ENCODE measurements around the gene BRAT1.

The BRAT1 gene

DNA sequence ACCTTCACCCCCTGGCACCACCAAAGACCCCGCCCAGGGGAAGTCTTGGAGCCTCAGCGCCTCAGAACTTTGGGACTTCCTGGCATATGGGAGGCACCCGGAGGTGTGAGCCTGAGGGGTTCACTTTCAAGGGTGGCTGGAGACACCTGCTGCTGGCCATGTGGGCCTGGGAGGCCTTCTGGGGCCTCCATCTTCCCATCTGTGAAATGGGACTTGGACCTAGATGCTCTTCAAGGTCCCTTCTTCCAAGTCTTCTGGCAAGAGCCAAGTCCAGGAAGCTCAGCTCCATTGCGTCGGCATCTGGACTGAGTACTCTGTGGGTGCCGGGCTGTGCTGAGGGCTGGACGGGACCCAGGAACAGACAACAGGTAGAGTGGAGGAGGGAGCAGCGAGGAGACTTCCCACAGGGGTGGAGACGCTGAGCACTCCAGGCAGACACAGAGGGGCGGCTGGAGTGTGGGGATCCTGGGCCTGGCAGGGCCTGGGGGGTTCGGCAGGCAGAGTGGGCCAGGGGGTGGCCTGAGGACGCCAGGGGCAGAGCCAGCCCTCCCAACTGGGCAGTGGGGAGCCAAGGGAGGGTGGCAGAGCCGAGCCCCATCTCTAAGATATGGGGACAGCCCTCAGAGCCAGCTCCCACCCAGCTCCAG, 45.1 kb downstream of the BRAT1 start:
- DNase-seq: no peak

DNA sequence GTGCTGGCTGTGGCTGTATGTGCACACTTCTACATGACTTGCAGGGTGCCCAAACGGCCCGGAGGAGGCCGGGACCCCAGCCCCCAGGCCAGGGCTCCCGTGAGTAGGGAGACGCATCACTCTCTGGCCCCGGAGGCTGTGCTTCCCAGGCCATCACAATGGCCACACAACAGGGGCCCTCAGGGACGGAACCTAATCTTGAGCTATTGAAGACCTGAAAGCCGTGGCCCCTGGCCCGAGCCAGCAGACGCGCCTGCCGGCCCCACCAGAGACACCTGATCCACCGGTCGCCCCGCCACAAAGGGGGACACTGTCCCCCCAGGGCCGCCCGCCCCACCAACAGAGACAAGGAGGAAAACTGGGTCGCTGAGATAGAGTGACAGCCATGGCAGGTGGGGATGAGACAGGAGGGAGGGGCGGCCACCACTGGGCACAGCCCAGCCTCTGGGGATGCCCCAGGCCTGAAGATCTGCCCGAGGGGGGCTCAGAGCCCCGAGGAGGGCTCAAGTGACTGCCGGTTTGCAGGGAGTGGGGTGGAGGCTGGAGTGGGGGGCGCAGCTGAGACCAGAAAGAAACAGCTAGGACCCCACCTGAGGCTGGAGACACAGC, 45.9 kb downstream of the BRAT1 start:
- no peak for DNase-seq

DNA sequence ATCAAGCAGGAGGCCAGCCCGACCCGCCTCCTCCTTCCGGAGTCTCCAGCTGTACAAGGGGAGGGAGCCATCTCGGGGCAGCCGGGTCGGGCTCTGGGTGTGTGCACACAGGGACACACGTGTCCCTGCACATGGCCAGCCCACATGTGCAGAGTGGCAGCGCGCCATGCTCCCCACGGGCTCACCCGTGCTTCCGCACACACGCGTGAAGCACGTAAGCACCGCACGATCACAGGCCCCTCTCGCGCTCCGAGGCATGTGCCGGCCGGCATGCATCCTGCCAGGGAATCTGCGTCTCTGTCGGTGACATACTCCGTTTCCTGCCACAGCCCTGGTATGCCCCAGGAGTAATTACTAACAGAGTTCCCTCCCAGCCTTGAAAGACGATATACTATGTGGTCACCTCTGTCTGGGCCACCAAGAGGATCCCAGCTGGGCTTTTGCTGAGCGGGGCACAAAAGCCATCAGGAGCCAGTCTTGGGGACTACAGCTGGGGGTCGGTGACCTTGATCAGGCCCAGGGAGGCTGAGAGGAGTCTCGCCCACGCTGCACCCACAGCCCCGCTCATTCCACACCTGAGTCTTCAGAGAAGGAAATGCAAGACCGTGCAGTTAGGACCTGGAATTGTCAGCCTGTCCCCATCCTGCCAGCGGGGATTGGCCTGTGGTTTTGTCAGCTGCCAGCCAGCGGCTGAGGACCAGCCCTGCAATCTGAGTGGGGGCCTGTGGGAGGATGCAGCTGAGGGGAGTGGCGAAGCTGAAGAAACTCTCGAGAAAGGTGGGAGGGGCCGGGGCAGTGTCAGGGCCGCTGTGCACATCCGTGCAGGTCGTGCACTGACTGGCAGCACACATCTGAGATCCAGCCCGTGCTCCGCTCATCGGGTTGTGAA, 46.8 kb downstream of the BRAT1 start:
- DNase-seq: peak; percentile 61

DNA sequence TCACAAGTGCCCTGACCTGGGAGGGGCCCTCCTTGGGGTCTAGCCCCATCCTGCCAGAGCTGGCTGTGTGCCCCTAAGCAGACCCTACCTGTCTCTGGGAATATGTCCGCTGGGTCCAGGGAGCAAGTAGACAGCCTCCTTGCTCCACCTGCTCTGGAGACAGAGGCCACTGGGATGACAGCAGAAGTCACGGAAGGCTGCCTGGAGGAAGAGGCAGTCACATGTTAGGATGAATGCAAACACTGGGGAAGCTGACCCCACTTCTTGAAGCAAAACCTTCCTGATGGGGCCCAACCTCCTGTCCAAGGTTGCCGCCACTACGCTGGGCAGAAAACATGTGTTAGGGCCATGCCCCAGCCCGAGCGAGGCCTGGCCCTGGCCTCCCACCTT, 47.4 kb downstream of the BRAT1 start:
- no peak for DNase-seq

DNA sequence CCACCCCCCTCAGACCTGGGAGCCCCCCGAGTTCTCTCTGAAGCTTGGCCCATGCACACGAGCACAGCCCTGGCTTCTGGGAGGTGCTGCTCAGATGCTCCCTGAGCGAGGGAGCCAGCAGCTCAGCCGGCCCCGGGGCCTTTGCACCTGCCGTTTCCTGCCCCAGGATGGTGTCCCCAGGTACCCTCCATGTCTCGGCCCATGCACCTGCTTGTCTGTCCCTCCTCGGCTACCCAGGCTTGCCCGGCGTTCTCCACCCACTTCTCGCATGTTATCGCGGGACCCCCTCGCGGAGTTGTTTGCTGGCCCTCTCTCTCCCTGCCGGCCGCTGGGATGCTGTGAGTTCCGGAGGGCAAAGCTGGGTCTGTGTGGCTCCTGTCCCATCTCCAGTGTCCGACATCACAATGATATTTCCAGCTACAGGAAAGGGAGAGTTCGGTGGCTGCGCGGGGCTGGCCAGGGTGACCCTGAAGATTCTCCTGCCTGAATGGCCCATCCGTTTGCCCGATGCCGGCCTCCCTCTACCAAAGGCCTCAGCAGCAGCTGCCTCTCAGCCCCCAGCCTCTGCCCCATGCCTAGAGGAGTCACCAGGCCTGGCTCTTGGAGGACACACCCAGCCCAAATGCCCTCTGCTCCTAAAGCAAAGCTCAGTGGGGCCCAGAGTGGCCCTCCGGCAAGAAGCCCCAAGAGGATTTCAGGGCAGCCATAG, 48.0 kb downstream of the BRAT1 start:
- no peak for DNase-seq

DNA sequence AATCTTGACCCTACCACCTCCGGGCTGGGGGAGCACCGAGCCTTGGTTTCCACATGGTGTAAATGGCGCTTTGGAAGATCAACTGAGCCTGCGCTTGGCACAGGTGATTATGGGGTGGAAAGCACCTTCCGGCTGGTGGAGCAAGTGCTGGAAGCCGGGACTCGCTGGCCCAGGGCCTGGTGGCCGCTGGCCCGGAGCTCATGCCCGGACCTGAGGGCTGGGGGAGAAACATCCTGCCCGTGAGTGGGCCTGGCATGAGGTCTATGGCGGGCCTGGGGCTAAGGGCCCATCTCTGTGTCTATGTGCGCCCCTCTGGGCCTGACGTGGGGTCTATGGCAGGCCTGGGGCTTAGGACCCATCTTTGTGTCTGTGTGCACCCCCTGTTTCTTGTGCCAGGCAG, 49.9 kb downstream of the BRAT1 start:
- no peak for DNase-seq

DNA sequence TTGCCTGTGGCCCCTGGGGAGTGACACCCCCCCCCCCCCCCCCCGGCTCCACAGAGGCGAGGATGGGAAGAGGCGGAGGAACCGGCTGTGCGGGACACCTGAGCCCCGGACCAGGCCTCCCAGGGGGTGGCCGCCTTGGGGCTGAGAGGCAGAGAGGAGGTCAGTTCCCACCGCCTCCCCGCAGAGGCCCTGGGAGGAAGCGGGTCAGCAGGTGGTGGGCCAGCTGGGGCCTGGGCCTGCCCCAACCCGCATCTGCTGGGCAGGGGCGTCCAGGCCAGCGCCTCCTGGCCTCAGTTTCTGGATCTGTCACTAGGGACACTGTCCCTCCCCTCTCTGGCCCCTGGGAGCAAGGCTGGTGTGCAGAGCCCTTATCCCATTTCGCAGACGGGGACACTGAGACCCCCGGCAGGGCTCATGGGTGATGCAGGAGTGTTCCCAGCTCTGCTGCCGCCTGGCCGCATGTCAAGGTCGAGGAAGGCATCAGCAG, 50.4 kb downstream of the BRAT1 start:
- DNase-seq: no peak

DNA sequence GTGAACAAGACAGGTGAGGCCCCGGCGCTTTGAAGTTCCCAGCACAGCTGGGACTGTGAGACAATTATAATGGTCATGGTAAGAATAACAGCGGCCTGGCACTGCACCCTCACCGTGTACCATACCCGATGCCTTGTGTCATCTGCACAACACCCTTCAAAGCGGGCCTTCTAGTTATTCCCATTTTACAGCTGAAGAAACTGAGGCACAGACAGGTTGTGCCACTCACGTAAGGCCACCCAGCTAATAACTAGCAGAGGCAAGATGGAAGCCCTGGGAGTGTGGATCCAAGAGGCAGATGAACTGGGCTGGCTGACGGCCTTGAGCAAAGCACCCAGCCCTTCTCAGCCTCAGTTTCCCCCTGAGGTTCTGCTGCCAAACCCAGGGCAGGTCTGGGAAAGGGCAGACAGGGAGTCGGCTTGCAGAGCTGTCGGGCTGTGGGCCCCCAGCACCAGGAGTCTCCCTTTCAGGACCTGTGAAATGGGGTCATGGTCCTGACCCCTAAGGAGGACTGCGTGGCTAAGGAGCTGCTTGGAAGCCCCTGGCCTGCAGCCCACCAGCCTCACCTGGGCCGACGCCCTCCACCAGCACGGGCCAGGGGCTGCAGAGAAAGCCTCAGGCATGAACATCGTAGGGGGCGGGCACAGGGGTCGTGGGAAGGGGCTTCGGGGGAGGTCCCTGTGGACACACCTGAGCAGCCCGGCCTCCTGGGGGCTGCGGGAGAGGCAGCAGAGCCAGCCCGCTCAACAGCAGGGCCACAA, 51.0 kb downstream of the BRAT1 start:
- no peak for DNase-seq

DNA sequence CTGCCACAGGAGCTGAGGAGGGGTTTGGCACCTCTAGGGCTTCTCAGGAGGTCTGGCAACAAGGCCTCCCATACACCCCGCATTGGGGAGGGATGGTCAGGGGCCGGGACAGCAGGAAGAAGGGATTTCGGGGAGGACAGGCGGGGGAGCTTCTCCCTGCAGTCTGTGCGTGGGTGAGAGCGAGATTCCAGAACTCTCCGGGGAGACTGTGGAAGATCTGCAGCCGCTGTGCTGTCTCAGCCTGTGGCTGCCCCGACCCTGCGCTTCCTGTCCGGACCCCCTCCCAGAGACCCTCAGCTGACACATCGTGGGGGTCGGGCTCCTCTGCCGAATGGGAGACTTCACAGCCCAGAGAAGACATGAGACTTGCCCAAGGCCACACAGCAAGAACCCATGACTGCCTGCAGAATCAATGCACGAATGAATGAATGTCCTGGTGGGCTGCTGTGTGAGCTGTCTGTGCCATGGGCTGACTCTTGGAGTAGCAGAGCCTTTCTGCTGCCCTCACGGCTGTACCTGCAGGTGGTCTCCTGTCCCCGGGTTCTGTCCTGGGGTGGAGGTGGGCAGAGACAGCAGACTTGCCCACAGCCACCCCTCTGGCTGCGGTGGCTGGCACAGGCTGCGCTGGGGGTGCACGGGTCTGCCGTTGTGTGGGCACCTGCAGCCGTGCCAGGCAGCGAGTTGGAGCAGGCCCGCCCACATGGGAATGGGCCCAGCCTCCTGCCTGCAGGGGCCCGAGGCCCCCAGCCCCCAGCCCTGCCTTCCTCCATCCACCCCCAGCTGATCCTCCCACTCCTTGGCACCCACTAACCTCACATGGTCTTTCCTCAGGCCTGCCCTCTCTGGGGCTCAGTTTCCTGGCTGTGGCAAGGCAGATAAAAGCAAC, 52.0 kb downstream of the BRAT1 start:
- no peak for DNase-seq

DNA sequence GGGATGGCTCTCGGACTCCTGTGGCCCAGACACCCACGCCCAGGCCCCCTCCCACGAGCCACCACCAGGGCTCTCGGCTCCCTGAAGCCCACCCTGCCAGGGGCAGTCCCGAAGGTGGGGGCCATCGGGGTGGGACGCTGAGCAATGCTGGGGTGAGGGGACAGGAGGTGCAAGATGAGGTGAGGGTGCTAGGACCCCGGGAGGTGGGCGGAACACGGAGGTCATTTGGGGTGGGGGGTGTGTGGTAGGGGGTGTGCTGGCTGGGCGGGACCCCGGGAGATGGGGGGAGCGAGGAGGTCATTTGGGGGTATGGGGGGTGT, 52.7 kb downstream of the BRAT1 start:
- DNase-seq: no peak

DNA sequence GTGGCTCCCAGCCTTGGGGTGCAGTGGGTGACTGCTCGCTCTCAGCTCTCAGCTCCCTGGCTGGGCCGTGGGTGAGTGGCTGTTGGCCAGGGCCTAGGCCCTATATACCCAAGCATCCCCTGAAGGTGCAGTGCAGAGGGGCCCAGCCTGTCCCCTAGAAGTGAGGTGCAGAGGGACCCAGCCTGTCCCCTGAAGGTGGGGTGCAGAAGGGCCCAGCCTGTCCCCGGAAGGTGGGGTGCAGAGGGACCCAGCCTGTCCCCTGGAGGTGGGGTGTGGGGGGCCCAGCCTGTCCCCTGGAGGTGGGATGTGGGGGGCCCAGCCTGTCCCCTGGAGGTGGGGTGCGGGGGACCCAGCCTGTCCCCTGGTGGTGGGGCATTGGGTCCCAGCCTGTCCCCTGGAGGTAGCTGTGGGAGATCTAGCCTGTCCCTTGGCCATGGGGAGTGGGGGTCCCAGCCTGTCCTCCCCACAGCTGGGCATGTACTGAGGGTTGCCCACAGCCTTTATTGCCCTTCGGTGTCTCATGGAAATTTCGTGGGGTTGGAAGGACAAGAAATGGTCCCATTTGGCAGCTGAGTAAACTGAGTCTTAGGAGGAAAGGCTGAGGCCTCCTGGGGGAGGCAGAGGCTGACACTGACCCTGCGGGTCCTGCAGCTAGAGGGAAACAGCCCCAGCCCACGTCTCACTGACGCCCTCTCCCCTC, 53.2 kb downstream of the BRAT1 start:
- DNase-seq: no peak

DNA sequence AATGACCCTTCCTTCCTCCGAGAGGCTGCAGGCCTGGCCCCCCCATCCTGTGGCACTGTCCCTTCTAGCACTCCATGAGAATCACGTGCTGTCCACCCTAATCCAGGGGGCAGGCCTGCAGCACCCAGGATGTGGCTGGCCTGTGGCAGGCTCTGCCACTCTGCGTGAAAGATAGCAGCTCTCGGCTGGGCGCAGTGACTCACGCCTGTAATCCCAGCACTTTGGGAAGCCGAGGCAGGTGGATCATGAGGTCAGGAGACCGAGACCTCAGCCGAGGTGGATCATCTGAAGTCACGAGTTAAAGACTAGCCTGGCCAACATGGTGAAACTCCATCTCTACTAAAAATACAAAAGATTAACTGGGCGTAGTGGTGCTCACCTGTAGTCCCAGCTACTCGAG, 54.6 kb downstream of the BRAT1 start:
- no peak for DNase-seq

DNA sequence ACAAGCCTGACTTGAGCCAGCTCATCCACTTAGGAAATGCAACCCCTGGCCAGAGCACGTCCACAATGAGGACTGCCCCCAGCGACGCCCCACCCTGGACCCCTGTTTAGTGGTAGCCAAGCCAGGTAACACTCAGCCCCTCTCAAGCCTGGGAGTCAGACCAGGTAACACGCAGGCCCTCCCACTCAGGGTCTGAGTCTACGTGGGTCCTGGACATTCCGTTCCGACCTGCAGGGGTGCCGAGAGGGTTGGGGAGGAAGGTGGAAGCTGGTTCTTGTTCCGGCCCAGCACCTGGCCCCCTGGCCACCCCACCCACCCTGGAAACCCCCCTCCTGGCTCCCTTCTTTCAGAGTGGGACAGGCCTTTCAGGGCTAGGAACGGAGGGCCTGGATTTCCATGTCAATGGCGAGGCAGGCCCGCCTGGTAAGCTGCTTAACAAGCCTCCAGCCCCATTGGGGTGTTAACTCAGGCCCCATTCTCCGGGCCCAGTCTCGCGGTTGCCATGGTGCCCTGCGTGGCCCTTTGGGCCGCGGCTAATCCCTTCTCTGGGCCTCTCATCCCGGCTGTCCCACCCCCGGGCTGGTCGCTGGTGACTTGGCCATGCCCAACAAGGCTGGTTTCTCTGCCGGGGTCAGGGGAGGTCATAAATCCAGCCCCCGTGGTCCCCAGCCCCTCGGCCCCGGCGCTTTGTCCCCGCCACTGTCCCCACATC, 55.4 kb downstream of the BRAT1 start:
- no peak for DNase-seq

DNA sequence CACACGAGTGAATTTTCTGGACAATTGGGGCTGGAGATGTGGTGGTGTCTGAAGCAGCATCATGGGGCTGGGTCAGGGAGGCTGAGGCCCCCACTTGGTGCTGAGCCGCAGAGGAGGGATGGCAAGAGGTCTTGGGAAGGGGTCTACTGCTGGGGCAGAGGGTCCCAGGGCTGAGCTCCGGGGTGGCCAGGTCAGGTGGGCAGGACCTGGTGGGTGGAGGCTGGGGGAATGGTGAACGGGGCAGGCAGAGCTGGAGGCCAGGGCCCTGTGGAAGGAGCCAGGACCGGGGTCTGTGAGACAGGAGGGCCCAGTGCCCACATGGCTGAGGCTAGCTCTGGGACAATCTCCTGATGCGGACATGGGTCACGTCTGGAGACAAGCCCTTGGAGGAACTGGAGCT, 56.1 kb downstream of the BRAT1 start:
- no peak for DNase-seq

DNA sequence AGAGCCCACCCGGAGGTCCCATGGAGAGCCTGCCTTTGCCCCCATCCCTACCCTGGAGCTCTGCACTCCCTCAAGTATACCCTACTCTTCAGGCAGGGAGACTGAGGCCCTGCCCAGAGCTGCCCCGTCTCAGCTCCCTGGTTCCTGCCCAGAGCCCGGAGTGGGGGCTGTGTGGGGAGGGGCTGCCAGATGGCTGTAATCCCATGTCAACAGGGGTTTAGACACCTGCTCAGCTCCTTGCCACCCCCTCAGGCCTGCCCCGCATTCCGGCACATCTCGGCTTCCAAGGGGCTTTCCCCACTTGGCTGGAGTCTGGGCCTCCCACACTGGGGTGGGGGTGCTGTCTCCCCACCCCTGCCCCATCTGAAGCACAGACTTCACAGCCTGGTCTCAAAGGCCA, 56.6 kb downstream of the BRAT1 start:
- DNase-seq: no peak

DNA sequence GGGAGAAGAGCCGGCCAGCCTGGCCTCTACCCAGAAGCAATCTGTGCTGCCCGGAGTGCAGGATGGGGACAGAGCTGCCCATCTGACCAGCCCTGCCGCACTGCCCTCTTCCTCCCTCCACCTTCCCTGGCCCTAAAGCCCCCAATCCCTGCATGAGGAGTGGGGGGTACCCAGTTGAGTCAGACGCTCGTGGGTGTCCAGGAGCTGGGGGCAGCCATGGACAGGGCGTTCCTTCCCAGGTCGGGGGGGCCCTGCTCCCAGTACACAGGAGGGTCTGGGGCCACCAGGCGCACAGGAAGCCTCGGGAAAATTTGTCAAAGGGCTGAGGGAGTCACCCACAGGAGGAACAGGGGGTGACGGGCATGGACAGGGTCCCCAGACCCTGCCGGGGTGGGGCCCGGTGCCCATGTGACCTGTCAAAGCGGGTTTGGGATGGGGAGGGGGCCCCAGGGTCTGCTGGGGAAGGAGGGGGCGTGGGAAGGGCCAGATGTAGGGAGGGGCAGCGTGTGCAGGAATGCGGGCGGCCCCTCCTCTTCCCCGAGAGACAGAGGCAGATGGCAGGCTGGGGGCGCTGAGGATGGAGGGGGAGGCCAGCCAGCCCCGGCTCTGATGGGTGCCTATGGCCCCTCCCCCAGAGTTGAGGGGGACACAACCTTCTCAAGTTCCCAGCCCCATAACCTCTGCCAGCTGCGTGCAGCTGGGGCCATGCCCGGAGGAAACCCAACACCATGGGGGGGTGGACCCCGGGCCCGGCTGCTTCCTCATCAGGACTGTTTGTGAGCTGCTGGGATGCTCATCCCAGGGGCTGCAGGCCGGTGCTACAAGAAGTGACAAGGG, 57.6 kb downstream of the BRAT1 start:
- peak; percentile 13 for DNase-seq

DNA sequence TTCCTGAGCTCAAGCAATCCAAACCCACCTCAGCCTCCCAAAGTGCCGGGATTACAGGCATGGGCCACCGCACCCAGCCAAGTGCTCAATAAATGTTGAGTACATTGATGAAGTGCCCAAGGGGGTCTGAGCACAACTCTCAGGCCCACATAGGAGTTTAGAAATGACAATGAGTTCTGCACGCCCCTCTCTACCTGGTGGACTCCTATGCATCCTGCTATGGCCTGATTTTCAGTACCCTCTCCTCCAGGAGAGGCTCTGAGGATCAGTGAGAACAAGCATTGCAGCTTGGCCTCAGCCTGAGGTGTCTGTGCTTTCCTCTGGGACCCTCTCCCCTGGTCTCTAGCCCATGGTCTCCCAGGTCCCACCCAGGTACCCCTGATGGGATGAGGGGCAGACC, 58.3 kb downstream of the BRAT1 start:
- DNase-seq: no peak

DNA sequence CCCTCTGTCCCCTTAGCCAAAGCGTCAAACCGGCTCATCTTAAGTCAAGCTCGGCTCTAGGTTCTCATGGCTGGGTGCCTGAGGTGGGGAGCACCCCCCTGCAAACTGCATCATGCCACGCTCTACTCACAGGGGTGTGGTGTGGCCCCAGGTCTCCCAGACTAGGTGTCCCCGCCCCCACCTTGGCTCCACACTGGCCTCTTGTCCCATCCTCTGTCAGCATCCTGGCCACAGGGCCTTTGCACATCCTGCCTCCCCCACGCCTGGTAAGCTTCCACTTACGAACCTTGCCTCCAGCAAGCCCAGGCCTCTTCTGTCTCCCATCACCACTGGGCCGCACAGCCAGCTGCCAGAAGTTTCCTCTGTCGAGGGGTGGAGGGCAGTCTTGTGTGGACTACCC, 58.9 kb downstream of the BRAT1 start:
- DNase-seq: no peak

All from fibroblast of skin of abdomen (primary cell).